NCI-H526 (cell line): ENCODE measurements around the gene GPR119.
"Not testable (repeated sequence)": the region's sequence is repeated elsewhere in the genome, so short reads cannot be mapped to it uniquely, and the experiment has no call there.

Experiments
- DNase-seq, 2 experiments: peaks; one replicate each; lab custom pipeline; 2025; lab: John Stamatoyannopoulos, UW

The GPR119 gene

GRCh38 chrX:130339408-130340222 lies 45.9 kb downstream of the GPR119 start, which contains the start of gene SLC25A14:
Gene SLC25A14 (plus strand): TSS chrX:130339919. CDS start chrX:130340279, 360 bp downstream.
- peak; percentile 71 to 83 for DNase-seq

GRCh38 chrX:130338869-130339268 lies 46.6 kb downstream of the GPR119 start:
- DNase-seq, result not testable (repeated sequence)

- no peak for DNase-seq
These were observed 48.9 kb downstream of the GPR119 start for GRCh38 chrX:130336531-130336930.
